ENCODE results near the gene KMT5B.

KMT5B gene

DNA sequence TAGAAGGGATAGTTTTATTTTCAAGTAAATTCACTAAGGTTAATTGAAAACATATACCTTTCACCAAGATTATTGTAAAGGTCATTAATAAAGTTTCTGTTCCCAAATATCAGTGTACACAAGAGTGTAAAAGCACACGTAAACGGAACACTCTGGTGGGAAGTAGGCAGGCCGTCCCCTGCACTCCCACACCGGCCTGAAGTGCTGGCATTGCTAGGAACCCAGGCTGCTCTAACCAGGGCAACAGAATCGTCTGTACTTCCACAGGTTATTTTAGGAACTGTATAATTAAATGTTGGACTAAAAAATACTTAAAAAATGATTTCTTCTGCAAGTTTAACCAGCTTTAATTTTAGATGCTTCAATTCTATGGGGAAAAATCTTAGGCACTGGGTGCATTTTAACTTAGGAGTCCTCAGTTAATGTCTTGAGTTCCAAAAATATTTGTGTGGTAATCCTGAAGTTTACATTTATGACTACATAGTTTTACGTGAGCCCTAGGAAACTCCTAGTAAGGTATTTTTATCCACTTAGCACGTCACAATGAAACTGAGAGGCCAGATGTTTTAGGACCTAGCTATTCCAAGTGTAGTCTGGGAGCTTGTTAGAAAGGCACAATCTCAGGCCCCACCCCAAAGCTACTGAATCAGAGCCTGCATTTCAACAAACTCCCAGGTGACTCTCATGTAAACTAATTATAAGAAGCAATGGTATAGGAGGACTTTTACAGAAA is 31.2 kb downstream of the KMT5B start:
- no peak for TF ChIP-seq EZH2 (IDR thresholded peaks at IDR 0.05; ENCODE audit: borderline replicate concordance, low read length)
- TF ChIP-seq, protein P1, sequence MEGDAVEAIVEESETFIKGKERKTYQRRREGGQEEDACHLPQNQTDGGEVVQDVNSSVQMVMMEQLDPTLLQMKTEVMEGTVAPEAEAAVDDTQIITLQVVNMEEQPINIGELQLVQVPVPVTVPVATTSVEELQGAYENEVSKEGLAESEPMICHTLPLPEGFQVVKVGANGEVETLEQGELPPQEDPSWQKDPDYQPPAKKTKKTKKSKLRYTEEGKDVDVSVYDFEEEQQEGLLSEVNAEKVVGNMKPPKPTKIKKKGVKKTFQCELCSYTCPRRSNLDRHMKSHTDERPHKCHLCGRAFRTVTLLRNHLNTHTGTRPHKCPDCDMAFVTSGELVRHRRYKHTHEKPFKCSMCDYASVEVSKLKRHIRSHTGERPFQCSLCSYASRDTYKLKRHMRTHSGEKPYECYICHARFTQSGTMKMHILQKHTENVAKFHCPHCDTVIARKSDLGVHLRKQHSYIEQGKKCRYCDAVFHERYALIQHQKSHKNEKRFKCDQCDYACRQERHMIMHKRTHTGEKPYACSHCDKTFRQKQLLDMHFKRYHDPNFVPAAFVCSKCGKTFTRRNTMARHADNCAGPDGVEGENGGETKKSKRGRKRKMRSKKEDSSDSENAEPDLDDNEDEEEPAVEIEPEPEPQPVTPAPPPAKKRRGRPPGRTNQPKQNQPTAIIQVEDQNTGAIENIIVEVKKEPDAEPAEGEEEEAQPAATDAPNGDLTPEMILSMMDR (IDR thresholded peaks at IDR 0.05; ENCODE audit: low read length), result no peak
- peaks cover 30% of the 10 kb centered on the region for H3K36me3 ChIP-seq (ENCODE audit: insufficient read depth, low read length)

DNA sequence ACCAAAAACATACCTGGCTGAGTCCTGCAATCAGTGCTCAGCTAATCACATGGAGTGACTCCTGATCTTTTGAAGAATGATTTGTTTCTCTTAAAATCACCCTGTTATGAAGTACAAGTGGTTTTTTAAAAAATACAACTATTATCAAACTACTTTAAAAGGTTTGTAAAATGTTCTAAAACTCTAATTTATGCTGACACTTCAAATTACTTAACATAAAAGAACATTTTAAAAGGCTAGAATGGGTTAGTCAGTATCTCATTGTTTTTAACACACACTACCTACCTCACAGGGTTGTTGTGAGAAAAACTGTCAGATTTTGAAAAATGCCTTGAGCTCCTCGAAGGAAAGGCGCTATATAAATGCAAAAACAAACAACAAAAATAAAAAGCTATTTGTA is 33.2 kb downstream of the KMT5B start:
- Histone ChIP-seq H4K20me1 (ENCODE audit: insufficient read depth, low read length) (no peaks in the 10 kb centered on the region), H3F3A (ENCODE audit: insufficient read depth, low read length) (no peaks in the 10 kb centered on the region), H3K4me1 (ENCODE audit: insufficient read depth, low read length, severe bottlenecking) (no peaks in the 10 kb centered on the region), H3K4me2 (ENCODE audit: low read length) (no peak overlapping the region), H3K36me3 (ENCODE audit: insufficient read depth, low read length) (peaks cover 29% of the 10 kb centered on the region; the same call in 1 of the 2 replicates), H3K4me3 (ENCODE audit: low read depth, low read length, poor library complexity, severe bottlenecking) (no peak overlapping the region), H3K9me2 (ENCODE audit: low read depth, low read length) (no peaks in the 10 kb centered on the region), H3K27ac (ENCODE audit: low read depth, low read length, poor library complexity, severe bottlenecking) (no peak overlapping the region), H3K9ac (ENCODE audit: low read length) (no peak overlapping the region), H2AFZ (ENCODE audit: low read length) (no peak overlapping the region), H3K27me3 (ENCODE audit: insufficient read depth, low read length) (no peaks in the 10 kb centered on the region), H3K9me3 (ENCODE audit: low read length) (no peaks in the 10 kb centered on the region), H3K79me2 (ENCODE audit: insufficient read depth, low read length) (no peaks in the 10 kb centered on the region)
- TF ChIP-seq EZH2 (IDR thresholded peaks at IDR 0.05; ENCODE audit: borderline replicate concordance, low read length), result no peak
- TF ChIP-seq, protein P1 (IDR thresholded peaks at IDR 0.05; ENCODE audit: low read length), result no peak

More for the DNA sequence above, 31.2 kb downstream of the KMT5B start:
- no peak overlapping the region for H3K9ac ChIP-seq (ENCODE audit: low read length)
- no peak overlapping the region for H2AFZ ChIP-seq (ENCODE audit: low read length)
- H3K79me2 ChIP-seq (ENCODE audit: insufficient read depth, low read length), result no peaks in the 10 kb centered on the region
- H3K4me1 ChIP-seq (ENCODE audit: insufficient read depth, low read length, severe bottlenecking), result no peaks in the 10 kb centered on the region
- no peaks in the 10 kb centered on the region for H3K9me3 ChIP-seq (ENCODE audit: low read length)
- H3K27ac ChIP-seq (ENCODE audit: low read depth, low read length, poor library complexity, severe bottlenecking), result no peak overlapping the region
- no peaks in the 10 kb centered on the region for H4K20me1 ChIP-seq (ENCODE audit: insufficient read depth, low read length)
- no peaks in the 10 kb centered on the region for H3K9me2 ChIP-seq (ENCODE audit: low read depth, low read length)
- no peak overlapping the region for H3K4me3 ChIP-seq (ENCODE audit: low read depth, low read length, poor library complexity, severe bottlenecking)
- H3K4me2 ChIP-seq (ENCODE audit: low read length), result no peak overlapping the region
- H3K27me3 ChIP-seq (ENCODE audit: insufficient read depth, low read length), result no peaks in the 10 kb centered on the region
- no peaks in the 10 kb centered on the region for H3F3A ChIP-seq (ENCODE audit: insufficient read depth, low read length)

DNA sequence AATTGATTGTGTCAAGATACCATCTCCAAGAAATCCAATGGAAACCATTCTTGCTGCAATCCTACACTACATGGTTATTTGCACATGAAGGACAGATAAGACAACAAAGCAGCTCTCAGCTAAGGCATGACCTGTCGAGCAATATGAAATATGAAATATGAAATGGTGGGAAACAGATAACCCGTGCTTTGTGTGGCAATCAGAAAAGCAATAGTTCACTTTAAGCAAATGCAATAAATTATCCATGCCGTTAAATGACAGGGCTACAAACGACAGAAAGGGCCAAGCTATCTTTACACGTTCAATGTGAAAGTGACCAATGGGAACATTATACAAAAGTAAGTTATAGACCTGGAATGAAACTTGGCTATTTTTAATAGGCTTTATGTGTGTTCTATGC is 35.2 kb downstream of the KMT5B start:
- Histone ChIP-seq H3K4me3 (ENCODE audit: low read depth, low read length, poor library complexity, severe bottlenecking) (no peak overlapping the region), H2AFZ (ENCODE audit: low read length) (no peak overlapping the region), H4K20me1 (ENCODE audit: insufficient read depth, low read length) (no peaks in the 10 kb centered on the region), H3K36me3 (ENCODE audit: insufficient read depth, low read length) (peaks cover 28% of the 10 kb centered on the region; the same call in 1 of the 2 replicates), H3K27ac (ENCODE audit: low read depth, low read length, poor library complexity, severe bottlenecking) (no peak overlapping the region), H3K79me2 (ENCODE audit: insufficient read depth, low read length) (no peaks in the 10 kb centered on the region), H3K9ac (ENCODE audit: low read length) (no peak overlapping the region), H3K27me3 (ENCODE audit: insufficient read depth, low read length) (no peaks in the 10 kb centered on the region), H3K9me3 (ENCODE audit: low read length) (no peaks in the 10 kb centered on the region), H3K4me2 (ENCODE audit: low read length) (no peak overlapping the region), H3F3A (ENCODE audit: insufficient read depth, low read length) (no peaks in the 10 kb centered on the region), H3K4me1 (ENCODE audit: insufficient read depth, low read length, severe bottlenecking) (no peaks in the 10 kb centered on the region), H3K9me2 (ENCODE audit: low read depth, low read length) (no peaks in the 10 kb centered on the region)
- TF ChIP-seq, protein P1 (IDR thresholded peaks at IDR 0.05; ENCODE audit: low read length), result no peak
- TF ChIP-seq EZH2 (IDR thresholded peaks at IDR 0.05; ENCODE audit: borderline replicate concordance, low read length), result no peak

Data from OCI-LY1 (cell line).